Measurements from ENCODE around the gene TRMT61A. TPM values are rescaled to one million over a fixed set of nuclear protein-coding genes. Genes with fewer than 3 reads are reported as not detected.

The TRMT61A gene
- total RNA-seq, 1 experiment from 2014 or later: 22.5 TPM

- CTCF ChIA-PET: interaction anchor here (0.6 to 2.2 kb wide), 8 partner anchors 12 to 546 kb away, joined by 3 to 15 read pairs (median 3); no protein-coding TSS in a partner anchor
- H3K79me2 ChIP-seq (ENCODE audit: low read depth): no peaks in the 10 kb centered on the region
- H2AFZ ChIP-seq: peak overlapping the region; percentile 76
- intact Hi-C loops (cut with micrococcal nuclease; ENCODE audit: unreplicated experiment): loop anchor here (1.0 to 5.0 kb wide), 3 partner anchors 19 to 41 kb away; partner anchors contain the start of genes BAG5 and COA8
- DNase-seq: no peak
- peaks cover 56% of the 10 kb centered on the region for H3F3A ChIP-seq (ENCODE audit: insufficient read depth, low read depth)
- H3K27me3 ChIP-seq (ENCODE audit: insufficient read depth, low read depth): no peaks in the 10 kb centered on the region
- TF ChIP-seq EZH2 (IDR thresholded peaks at IDR 0.05; ENCODE audit: low read depth): no peak
- no peak overlapping the region for H3K27ac ChIP-seq
- no peaks in the 10 kb centered on the region for H3K9me3 ChIP-seq (ENCODE audit: insufficient read depth, low read depth)
- peak overlapping the region; percentile 73 for H3K4me2 ChIP-seq
- no peaks in the 10 kb centered on the region for H3K36me3 ChIP-seq (ENCODE audit: low read depth)
- H4K20me1 ChIP-seq (ENCODE audit: insufficient read depth): peaks cover 18% of the 10 kb centered on the region
- BruUV-seq (replicated peaks): no TSS peak
- peaks cover 11% of the 10 kb centered on the region for H3K4me1 ChIP-seq (replicated peaks; ENCODE audit: insufficient read depth)
- POLR2A ChIA-PET (ENCODE audit: unreplicated experiment): interaction anchor here (0.6 to 0.8 kb wide), 3 partner anchors 19 to 588 kb away, joined by 3 to 4 read pairs (median 3); no protein-coding TSS in a partner anchor
- peak overlapping the region; percentile 66 for H3K4me3 ChIP-seq
- H3K9me2 ChIP-seq (ENCODE audit: insufficient read depth): no peaks in the 10 kb centered on the region
These were observed 7.5 kb upstream of the TRMT61A start for GRCh38 chr14:103521438-103521950.

- POLR2A ChIA-PET (ENCODE audit: unreplicated experiment): interaction anchor here (0.6 to 0.8 kb wide), 2 partner anchors 187 to 589 kb away, joined by 3 to 4 read pairs; no protein-coding TSS in a partner anchor
- intact Hi-C loops (cut with micrococcal nuclease; ENCODE audit: unreplicated experiment): loop anchor here (1.0 to 5.0 kb wide), 3 partner anchors 18 to 40 kb away; partner anchors contain the start of genes BAG5 and COA8
These were observed 6.9 kb upstream of the TRMT61A start for GRCh38 chr14:103521951-103522563.

GRCh38 chr14:103522649-103523574 is 6.1 kb upstream of the TRMT61A start, which contains the start of gene CKB:
CKB (minus strand) TSS chr14:103522830; CDS start chr14:103522493, 337 bp downstream.
- Histone ChIP-seq H3K4me1 (replicated peaks; ENCODE audit: insufficient read depth) (peaks cover 17% of the 10 kb centered on the region), H3K4me3 (peak within 1 kb of the TSS; percentile 66), H3K79me2 (ENCODE audit: low read depth) (peaks cover 3% of the 10 kb centered on the region), H3K9me3 (ENCODE audit: insufficient read depth, low read depth) (no peaks in the 10 kb centered on the region), H4K20me1 (ENCODE audit: insufficient read depth) (peaks cover 13% of the 10 kb centered on the region; the same call in 1 of the 2 replicates), H3K27ac (no peak within 1 kb of the TSS), H2AFZ (peak within 1 kb of the TSS; percentile 76), H3K9me2 (ENCODE audit: insufficient read depth) (no peaks in the 10 kb centered on the region), H3K27me3 (ENCODE audit: insufficient read depth, low read depth) (no peaks in the 10 kb centered on the region), H3K36me3 (ENCODE audit: low read depth) (no peaks in the 10 kb centered on the region), H3F3A (ENCODE audit: insufficient read depth, low read depth) (peaks cover 59% of the 10 kb centered on the region), H3K4me2 (peak within 1 kb of the TSS; percentile 73)
- BruUV-seq (replicated peaks): TSS peak; percentile 19
- intact Hi-C loops (cut with micrococcal nuclease; ENCODE audit: unreplicated experiment): loop anchor here (5.0 kb wide), 1 partner anchor 39 kb away; the partner anchor contains the start of genes BAG5 and COA8
- TF ChIP-seq CTCF (conservative IDR thresholded peaks at IDR 0.05) (no peak), EZH2 (IDR thresholded peaks at IDR 0.05; ENCODE audit: low read depth) (no peak)
- CTCF ChIA-PET: interaction anchor here (0.7 to 2.2 kb wide), 2 partner anchors 17 to 19 kb away, joined by 5 to 15 read pairs; no protein-coding TSS in a partner anchor
- peak in 1 of 2 experiments; percentile 49 for DNase-seq
- POLR2A ChIA-PET (ENCODE audit: unreplicated experiment): interaction anchor here (0.6 kb wide), 1 partner anchor 188 kb away, joined by 4 read pairs; no protein-coding TSS in a partner anchor

More at GRCh38 chr14:103521951-103522563, 6.9 kb upstream of the TRMT61A start:
- H3K4me1 ChIP-seq (replicated peaks; ENCODE audit: insufficient read depth): peaks cover 11% of the 10 kb centered on the region
- CTCF ChIA-PET: interaction anchor here (0.6 to 2.2 kb wide), 4 partner anchors 20 to 546 kb away, joined by 3 to 15 read pairs (median 3); no protein-coding TSS in a partner anchor
- no peaks in the 10 kb centered on the region for H3K27me3 ChIP-seq (ENCODE audit: insufficient read depth, low read depth)
- H3K9me2 ChIP-seq (ENCODE audit: insufficient read depth): no peaks in the 10 kb centered on the region
- H3K79me2 ChIP-seq (ENCODE audit: low read depth): no peaks in the 10 kb centered on the region
- no peaks in the 10 kb centered on the region for H3K36me3 ChIP-seq (ENCODE audit: low read depth)
- peaks cover 55% of the 10 kb centered on the region for H3F3A ChIP-seq (ENCODE audit: insufficient read depth, low read depth)
- H4K20me1 ChIP-seq (ENCODE audit: insufficient read depth): peaks cover 13% of the 10 kb centered on the region; the same call in 1 of the 2 replicates
- DNase-seq: no peak
- no peak overlapping the region for H3K27ac ChIP-seq
- no peak for TF ChIP-seq EZH2 (IDR thresholded peaks at IDR 0.05; ENCODE audit: low read depth)
- TF ChIP-seq CTCF (conservative IDR thresholded peaks at IDR 0.05): no peak
- peak overlapping the region; percentile 73 for H3K4me2 ChIP-seq
- peak overlapping the region; percentile 76; the same call in 1 of the 2 replicates for H2AFZ ChIP-seq
- no TSS peak for BruUV-seq (replicated peaks)
- H3K9me3 ChIP-seq (ENCODE audit: insufficient read depth, low read depth): no peaks in the 10 kb centered on the region
- H3K4me3 ChIP-seq: peak overlapping the region; percentile 66
